Kidney (tissue), 14 donors: Measurements from ENCODE around the gene JMJD7. TPM values are rescaled to one million over a fixed set of nuclear protein-coding genes. Genes with fewer than 3 reads are reported as not detected.

Experiments
- DNase-seq, 5 donors: peaks; one replicate each; pipeline ENCODE4 v3.0.0-alpha.2; 2013 to 2020
- FAIRE-seq: peaks from 2 replicates; lab custom pipeline; 2012; peaks lifted over from hg19 to GRCh38; lab: Jason Lieb, UNC
- H3K27ac ChIP-seq, 2 donors: one replicate each; pipeline ENCODE4 v1.7.0; 2013; ENCODE audit warnings: low read depth in 2 of 2, low read length in 2 of 2, inconsistent platforms in 1 of 2
- H3K27me3 ChIP-seq: one replicate; pipeline ENCODE4 v1.7.1; 2013; ENCODE audit warnings: low read length, inconsistent platforms; ENCODE audit not compliant: control insufficient read depth, insufficient read depth
- H3K36me3 ChIP-seq, 3 donors: one replicate each; pipeline versions ENCODE4 v1.7.0 to v1.7.1; 2013; ENCODE audit warnings: low read length in 3 of 3, control low read depth in 1 of 3, inconsistent platforms in 1 of 3; ENCODE audit not compliant: insufficient read depth in 3 of 3, control insufficient read depth in 2 of 3
- H3K4me1 ChIP-seq, 3 donors: one replicate each; pipeline versions ENCODE4 v1.7.0 to v1.7.1; 2013; ENCODE audit warnings: low read length in 3 of 3, inconsistent platforms in 1 of 3, low read depth in 1 of 3; ENCODE audit not compliant: control insufficient read depth in 2 of 3, insufficient read depth in 2 of 3
- H3K4me3 ChIP-seq, 3 donors: one replicate each; pipeline versions ENCODE4 v1.7.0 to v1.8.1; 2013; ENCODE audit warnings: low read length in 3 of 3, control low read depth in 1 of 3, inconsistent platforms in 1 of 3
- H3K9ac ChIP-seq, 3 donors: one replicate each; pipeline versions ENCODE4 v1.7.0 to v1.7.1; 2013; ENCODE audit warnings: low read length in 3 of 3, control low read depth in 1 of 3, inconsistent platforms in 1 of 3
- H3K9me3 ChIP-seq, 3 donors: one replicate each; pipeline versions ENCODE4 v1.7.0 to v1.7.1; 2013; ENCODE audit warnings: low read length in 3 of 3, control low read depth in 1 of 3, inconsistent platforms in 1 of 3; ENCODE audit not compliant: control insufficient read depth in 2 of 3, insufficient read depth in 1 of 3
- CTCF ChIP-seq: IDR thresholded peaks from 3 replicates; pipeline ENCODE4 v1.5.1; 2012; ENCODE audit warnings: mild to moderate bottlenecking, moderate library complexity, borderline replicate concordance; ENCODE audit not compliant: insufficient read depth; ENCODE audit errors: extremely low read depth
- intact Hi-C: fragments of 100-400 bp; cut with DNase I; formaldehyde crosslinking; loops from one replicate; pipeline ENCODE4 v1.11.1; 2022
- polyA plus RNA-seq: library from polyadenylated mRNA; stranded (reverse); fragments of 350-450 nt; fragmentation: Illumina TruSeq; extraction: RNeasy Lipid Tissue Mini Kit (QIAGEN cat#74804); gene quantifications from one replicate; pipeline ENCODE4 v1.2.3, GENCODE V29; 2014; ENCODE audit warnings: low read depth, low replicate concordance; ENCODE audit not compliant: insufficient read depth
- total RNA-seq: library from RNA; stranded (reverse); fragmentation: NEBNext Ultra II Directional; extraction: Animal tissue kit (Norgen Biotek cat#: 25700); gene quantifications from one replicate; pipeline ENCODE4 v1.2.1, GENCODE V29; 2021
- donor health status: control.
- donor health status: control.
- donor health status: control.
- donor health status: control.
- donor health status: control.
- donor health status: DM: yes; HTN: yes; CAD: no.
- donor health status: Normal renal cell carcinoma (clear cell type).

Gene JMJD7
- total and polyA plus RNA-seq, 2 donors from 2014 or later: 16.2 to 17.6 TPM

GRCh38 chr15:41825145-41825544, 2.7 kb upstream of the JMJD7 start:
- no peak overlapping the region for H3K9ac ChIP-seq
- no peak overlapping the region for H3K27ac ChIP-seq
- DNase-seq: peak in 1 of 5 donors; percentile 29
- intact Hi-C loops: no loop called here
- peaks cover 2 to 6% (median 4%) of the 10 kb centered on the region in 3 donors for H3K4me1 ChIP-seq
- H3K9me3 ChIP-seq: no peaks in the 10 kb centered on the region
- H3K27me3 ChIP-seq: no peaks in the 10 kb centered on the region
- H3K4me3 ChIP-seq: no peak overlapping the region
- peaks cover 0 to 14% (median 5%) of the 10 kb centered on the region in 3 donors for H3K36me3 ChIP-seq
- FAIRE-seq: no peak
- no peak for TF ChIP-seq CTCF

GRCh38 chr15:41825572-41826535, 2.0 kb upstream of the JMJD7 start:
- DNase-seq (no peak), FAIRE-seq (no peak)
- H3K9ac ChIP-seq: no peak overlapping the region
- no peak overlapping the region for H3K27ac ChIP-seq
- intact Hi-C loops: no loop called here
- no peak overlapping the region for H3K4me3 ChIP-seq
- H3K36me3 ChIP-seq: peaks cover 0 to 12% (median 5%) of the 10 kb centered on the region in 3 donors
- peaks cover 0 to 6% (median 2%) of the 10 kb centered on the region in 3 donors for H3K4me1 ChIP-seq
- H3K9me3 ChIP-seq: no peaks in the 10 kb centered on the region
- no peaks in the 10 kb centered on the region for H3K27me3 ChIP-seq
- no peak for TF ChIP-seq CTCF

- intact Hi-C loops: no loop called here
- FAIRE-seq: no peak
- Histone ChIP-seq H3K4me3 (peak overlapping the region; percentile 33 to 59 (median 34)), H3K36me3 (peaks cover 0 to 12% (median 5%) of the 10 kb centered on the region in 3 donors), H3K27me3 (no peaks in the 10 kb centered on the region), H3K4me1 (peaks cover 0 to 6% (median 2%) of the 10 kb centered on the region in 3 donors), H3K9me3 (no peaks in the 10 kb centered on the region), H3K9ac (peak overlapping the region in 1 of 3 donors; percentile 24), H3K27ac (no peak overlapping the region)
- TF ChIP-seq CTCF: no peak
- peak in 3 of 5 donors; percentile 32 to 61 (median 38) for DNase-seq
These were observed 507 bp upstream of the JMJD7 start for GRCh38 chr15:41827290-41827879.
